Camera-type eye (tissue), 1 donor: ENCODE measurements around the gene BCAR1. TPM values are rescaled to one million over a fixed set of nuclear protein-coding genes. Genes with fewer than 3 reads are reported as not detected.

Source experiments
- total RNA-seq: library from RNA; depleted of rRNA; stranded (reverse); fragments of >200 nt; gene quantifications from one replicate; pipeline ENCODE4 v1.2.3, GENCODE V29; 2014

Gene BCAR1, protein sequence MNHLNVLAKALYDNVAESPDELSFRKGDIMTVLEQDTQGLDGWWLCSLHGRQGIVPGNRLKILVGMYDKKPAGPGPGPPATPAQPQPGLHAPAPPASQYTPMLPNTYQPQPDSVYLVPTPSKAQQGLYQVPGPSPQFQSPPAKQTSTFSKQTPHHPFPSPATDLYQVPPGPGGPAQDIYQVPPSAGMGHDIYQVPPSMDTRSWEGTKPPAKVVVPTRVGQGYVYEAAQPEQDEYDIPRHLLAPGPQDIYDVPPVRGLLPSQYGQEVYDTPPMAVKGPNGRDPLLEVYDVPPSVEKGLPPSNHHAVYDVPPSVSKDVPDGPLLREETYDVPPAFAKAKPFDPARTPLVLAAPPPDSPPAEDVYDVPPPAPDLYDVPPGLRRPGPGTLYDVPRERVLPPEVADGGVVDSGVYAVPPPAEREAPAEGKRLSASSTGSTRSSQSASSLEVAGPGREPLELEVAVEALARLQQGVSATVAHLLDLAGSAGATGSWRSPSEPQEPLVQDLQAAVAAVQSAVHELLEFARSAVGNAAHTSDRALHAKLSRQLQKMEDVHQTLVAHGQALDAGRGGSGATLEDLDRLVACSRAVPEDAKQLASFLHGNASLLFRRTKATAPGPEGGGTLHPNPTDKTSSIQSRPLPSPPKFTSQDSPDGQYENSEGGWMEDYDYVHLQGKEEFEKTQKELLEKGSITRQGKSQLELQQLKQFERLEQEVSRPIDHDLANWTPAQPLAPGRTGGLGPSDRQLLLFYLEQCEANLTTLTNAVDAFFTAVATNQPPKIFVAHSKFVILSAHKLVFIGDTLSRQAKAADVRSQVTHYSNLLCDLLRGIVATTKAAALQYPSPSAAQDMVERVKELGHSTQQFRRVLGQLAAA
- 56.5 TPM for total RNA-seq

DNA sequence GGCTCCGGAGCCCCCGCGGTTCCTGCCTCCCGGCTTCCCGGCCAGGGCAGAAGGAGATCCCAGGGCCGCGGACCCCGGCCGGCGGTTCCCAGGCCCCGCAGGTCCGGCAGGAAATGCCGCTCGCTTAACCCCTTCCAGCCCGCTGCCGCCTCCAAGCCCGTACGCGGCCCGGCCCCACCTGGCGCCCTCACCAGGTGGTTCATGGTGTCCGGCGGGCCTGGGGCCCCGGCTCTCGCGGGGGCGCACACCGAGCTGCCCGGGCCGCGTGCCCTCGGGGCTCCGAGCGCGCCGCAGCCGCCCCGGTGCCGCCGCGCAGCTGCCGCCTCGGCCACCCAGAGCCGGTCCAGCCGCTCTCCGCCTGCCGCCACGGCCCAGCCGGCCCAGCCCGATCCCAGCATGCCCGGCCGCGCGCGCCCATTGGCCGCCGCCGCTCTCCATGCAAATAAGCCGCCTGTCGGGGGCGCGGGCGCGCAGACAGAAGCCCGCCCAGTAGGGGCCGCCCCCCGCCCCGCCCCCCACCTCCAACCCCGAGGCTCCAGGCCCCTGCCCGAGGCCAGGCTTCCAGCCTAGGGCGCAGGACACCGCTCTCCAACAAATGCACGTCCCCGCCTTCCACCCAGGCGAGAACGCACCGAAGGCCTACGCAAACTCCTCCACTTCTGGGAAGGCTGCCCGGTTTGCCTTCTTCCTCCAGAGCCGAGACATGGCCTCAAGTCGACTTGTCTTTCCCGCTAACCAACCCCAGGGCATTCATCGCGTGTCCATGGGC is at the start of gene BCAR1:
BCAR1 (minus strand) TSS at position 345 of the 769 bp plus-strand sequence; CDS start at position 203, 142 bp downstream.

DNA sequence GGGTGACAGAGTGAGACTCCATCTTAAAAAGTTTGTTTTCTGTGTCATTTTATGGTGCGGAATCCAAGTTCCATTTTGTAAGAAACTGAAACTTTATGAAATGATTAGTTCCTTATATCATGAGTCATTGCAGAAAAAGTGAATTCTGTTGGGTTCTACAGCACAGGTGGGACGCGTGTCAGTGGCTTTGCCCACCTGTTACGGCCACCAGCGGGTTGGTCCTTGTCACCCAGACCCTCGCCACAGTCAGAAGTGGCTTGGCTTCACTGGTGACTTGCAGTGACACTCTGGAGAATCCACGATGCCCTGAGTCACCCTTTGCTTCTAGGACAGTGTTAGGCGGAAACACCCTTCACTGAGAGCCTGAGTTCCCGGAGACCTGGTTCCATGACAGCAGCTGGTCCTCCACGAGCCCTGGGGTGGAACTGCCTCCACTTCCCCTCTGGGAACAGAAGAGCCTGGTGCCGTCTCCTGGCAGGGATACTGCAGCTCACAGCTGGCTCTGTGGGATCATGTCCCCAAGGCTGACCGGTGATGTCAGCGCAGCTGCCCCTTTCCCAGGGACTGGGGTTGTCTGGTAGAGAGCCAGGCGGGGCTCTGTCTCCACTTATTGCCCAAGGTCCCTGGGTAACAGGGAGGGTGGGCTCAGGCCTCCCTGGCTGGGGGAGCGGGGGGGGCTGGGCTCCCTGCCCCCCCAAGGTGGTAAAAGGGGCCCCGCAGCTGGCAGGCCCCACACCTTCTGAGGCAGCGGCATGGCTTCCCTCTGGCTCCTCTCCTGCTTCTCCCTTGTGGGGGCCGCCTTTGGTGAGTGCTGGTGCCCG is 33.0 kb downstream of the BCAR1 start, which contains the start of gene CTRB1:
CTRB1 (plus strand) TSS at position 733 of the 821 bp plus-strand sequence; CDS start at position 753, 20 bp downstream.

DNA sequence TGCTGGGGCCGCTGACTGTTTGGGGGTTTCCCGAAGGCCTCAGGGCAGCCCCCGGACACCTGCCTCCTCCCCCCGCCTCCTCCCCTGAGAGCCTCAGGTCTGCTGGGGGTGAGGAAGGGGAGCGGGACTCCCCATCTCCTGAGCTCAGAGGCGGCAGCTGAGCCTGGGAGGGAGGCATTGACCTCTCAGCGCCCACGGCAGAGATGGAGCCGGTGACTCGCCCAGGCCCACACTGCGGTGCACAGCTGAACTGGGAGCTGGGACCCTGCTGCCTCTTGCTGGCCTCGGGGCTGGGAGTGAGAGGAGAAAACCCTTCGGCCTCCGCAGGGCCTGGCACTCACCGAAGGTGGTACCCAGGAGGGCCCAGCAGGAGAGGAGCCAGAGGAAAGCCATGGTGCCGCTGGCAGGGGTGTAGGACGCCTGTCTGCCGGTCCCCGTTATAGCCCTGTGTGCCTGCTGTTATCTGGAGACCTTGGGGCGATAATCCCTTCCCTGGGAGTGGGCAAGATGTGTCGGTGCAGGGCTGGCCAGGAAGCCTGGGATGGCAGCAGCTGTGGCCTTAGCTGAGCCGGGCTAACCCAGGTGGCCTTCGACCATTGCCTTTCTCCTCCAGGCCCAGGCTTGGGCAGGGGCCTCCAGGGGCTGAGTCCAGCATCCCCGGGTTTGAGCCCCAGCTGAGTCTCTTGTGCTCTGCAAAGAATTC is 44.5 kb downstream of the BCAR1 start, which contains the start of gene CTRB2:
CTRB2 (minus strand) TSS at position 413 of the 703 bp plus-strand sequence; CDS start at position 393, 20 bp downstream.

Other genes starting within 250 kb of the BCAR1 start
- gene LDHD, start 134.8 kb downstream of the BCAR1 start, total RNA-seq, result 6.6 TPM
- gene ZFP1, start 103.1 kb downstream of the BCAR1 start, total RNA-seq, result 37.9 TPM
- gene CTRB2, start 44.5 kb downstream of the BCAR1 start, total RNA-seq, result not detected
- not detected for gene CTRB1, start 32.6 kb downstream of the BCAR1 start, total RNA-seq
- gene CFDP1, start 181.9 kb upstream of the BCAR1 start, total RNA-seq, result 110 TPM
- 60.4 TPM for gene TMEM170A, start 213.1 kb upstream of the BCAR1 start, total RNA-seq
- gene CHST6, start 243.8 kb upstream of the BCAR1 start, total RNA-seq, result 2.7 TPM